Central memory CD8-positive, alpha-beta T cell (primary cell): Measurements from ENCODE around the gene BTBD6.
"Not testable (repeated sequence)": the region's sequence is repeated elsewhere in the genome, so short reads cannot be mapped to it uniquely, and the experiment has no call there.

ENCODE experiments used
- ATAC-seq: fragments of 150-1000 bp; cut with Tn5 transposase; replicated peaks from 2 replicates; pipeline ENCODE4 v1.10.0; 2022; ENCODE audit warnings: mild to moderate bottlenecking, moderate FRiP score, moderate number of reproducible peaks; ENCODE audit not compliant: poor library complexity, severe bottlenecking; ENCODE audit errors: extremely low read depth
- DNase-seq, 2 donors: peaks; one replicate each; pipeline ENCODE4 v3.0.0; 2021; ENCODE audit warnings: low spot score in 2 of 2
- H3K27ac Mint-ChIP-seq: one replicate; pipeline ENCODE4 v1.8.0; 2022; ENCODE audit warnings: low read depth, mild to moderate bottlenecking, moderate library complexity, mixed read lengths
- H3K27me3 Mint-ChIP-seq: one replicate; pipeline ENCODE4 v1.8.0; 2022; ENCODE audit warnings: mixed read lengths
- H3K36me3 Mint-ChIP-seq: one replicate; pipeline ENCODE4 v1.8.0; 2022; ENCODE audit warnings: mild to moderate bottlenecking, moderate library complexity, mixed read lengths; ENCODE audit not compliant: insufficient read depth
- H3K4me1 Mint-ChIP-seq: one replicate; pipeline ENCODE4 v1.8.0; 2022; ENCODE audit warnings: mixed read lengths
- H3K4me3 Mint-ChIP-seq: one replicate; pipeline ENCODE4 v1.8.0; 2022; ENCODE audit warnings: mild to moderate bottlenecking, moderate library complexity, mixed read lengths
- H3K9me3 Mint-ChIP-seq: one replicate; pipeline ENCODE4 v1.8.0; 2022; ENCODE audit warnings: mixed read lengths

Gene BTBD6

GRCh38 chr14:105283899-105284298 lies 35.6 kb downstream of the BTBD6 start:
- Mint-ChIP-seq H3K27ac (no peak overlapping the region), H3K27me3 (no peaks in the 10 kb centered on the region), H3K9me3 (no peaks in the 10 kb centered on the region), H3K4me3 (no peak overlapping the region), H3K36me3 (peaks cover 13% of the 10 kb centered on the region), H3K4me1 (peaks cover 43% of the 10 kb centered on the region)
- ATAC-seq, result peak; percentile 49
- no peak for DNase-seq

- no peaks in the 10 kb centered on the region for H3K9me3 Mint-ChIP-seq
- no peak for DNase-seq
- no peaks in the 10 kb centered on the region for H3K27me3 Mint-ChIP-seq
- H3K36me3 Mint-ChIP-seq, result peaks cover 13% of the 10 kb centered on the region
- peaks cover 48% of the 10 kb centered on the region for H3K4me1 Mint-ChIP-seq
- ATAC-seq, result no peak
- H3K4me3 Mint-ChIP-seq, result no peak overlapping the region
- no peak overlapping the region for H3K27ac Mint-ChIP-seq
Observed at GRCh38 chr14:105285174-105285573, 36.8 kb downstream of the BTBD6 start.

GRCh38 chr14:105286759-105287144 lies 38.4 kb downstream of the BTBD6 start:
- H3K4me3 Mint-ChIP-seq, result no peak overlapping the region
- H3K27ac Mint-ChIP-seq, result no peak overlapping the region
- H3K9me3 Mint-ChIP-seq, result no peaks in the 10 kb centered on the region
- DNase-seq (no peak), ATAC-seq (no peak)
- peaks cover 22% of the 10 kb centered on the region for H3K36me3 Mint-ChIP-seq
- peaks cover 55% of the 10 kb centered on the region for H3K4me1 Mint-ChIP-seq
- H3K27me3 Mint-ChIP-seq, result no peaks in the 10 kb centered on the region

- Mint-ChIP-seq H3K27me3 (no peaks in the 10 kb centered on the region), H3K27ac (no peak overlapping the region), H3K9me3 (no peaks in the 10 kb centered on the region), H3K4me3 (no peak overlapping the region), H3K36me3 (peaks cover 21% of the 10 kb centered on the region), H3K4me1 (peaks cover 51% of the 10 kb centered on the region)
- ATAC-seq (no peak), DNase-seq (no peak)
Observed at GRCh38 chr14:105287249-105288102, 39.1 kb downstream of the BTBD6 start.

- peaks cover 59% of the 10 kb centered on the region for H3K4me1 Mint-ChIP-seq
- H3K36me3 Mint-ChIP-seq, result peaks cover 19% of the 10 kb centered on the region
- H3K9me3 Mint-ChIP-seq, H3K4me3 Mint-ChIP-seq, ATAC-seq, H3K27me3 Mint-ChIP-seq, DNase-seq, H3K27ac Mint-ChIP-seq: not testable (repeated sequence)
Observed at GRCh38 chr14:105288936-105289335, 40.6 kb downstream of the BTBD6 start.

- Mint-ChIP-seq H3K36me3 (peaks cover 15% of the 10 kb centered on the region), H3K4me1 (peaks cover 55% of the 10 kb centered on the region), H3K9me3 (no peaks in the 10 kb centered on the region), H3K27me3 (no peaks in the 10 kb centered on the region), H3K4me3 (peak overlapping the region; percentile 8), H3K27ac (no peak overlapping the region)
- ATAC-seq, result peak; percentile 58
- DNase-seq, result peak in 1 of 2 donors; percentile 42
Observed at GRCh38 chr14:105290621-105291346, 42.5 kb downstream of the BTBD6 start.

GRCh38 chr14:105292826-105293711 lies 44.7 kb downstream of the BTBD6 start:
- peak overlapping the region; percentile 91 for H3K27ac Mint-ChIP-seq
- H3K9me3 Mint-ChIP-seq, result no peaks in the 10 kb centered on the region
- ATAC-seq (no peak), DNase-seq (no peak)
- peak overlapping the region; percentile 37 for H3K4me3 Mint-ChIP-seq
- peaks cover 43% of the 10 kb centered on the region for H3K4me1 Mint-ChIP-seq
- no peaks in the 10 kb centered on the region for H3K27me3 Mint-ChIP-seq
- H3K36me3 Mint-ChIP-seq, result peaks cover 13% of the 10 kb centered on the region

- Mint-ChIP-seq H3K27ac (peak overlapping the region; percentile 91), H3K4me3 (peak overlapping the region; percentile 55), H3K9me3 (no peaks in the 10 kb centered on the region), H3K36me3 (peaks cover 13% of the 10 kb centered on the region), H3K4me1 (peaks cover 41% of the 10 kb centered on the region), H3K27me3 (no peaks in the 10 kb centered on the region)
- peak; percentile 37 to 53 for DNase-seq
- ATAC-seq, result peak; percentile 82
Observed at GRCh38 chr14:105294142-105294597, 45.8 kb downstream of the BTBD6 start.

GRCh38 chr14:105297311-105297710 lies 49.0 kb downstream of the BTBD6 start:
- H3K9me3 Mint-ChIP-seq, H3K27me3 Mint-ChIP-seq, DNase-seq, H3K27ac Mint-ChIP-seq, H3K36me3 Mint-ChIP-seq, ATAC-seq, H3K4me3 Mint-ChIP-seq: not testable (repeated sequence)
- H3K4me1 Mint-ChIP-seq, result peaks cover 40% of the 10 kb centered on the region

GRCh38 chr14:105299654-105300541 lies 51.6 kb downstream of the BTBD6 start:
- Mint-ChIP-seq H3K4me1 (peaks cover 29% of the 10 kb centered on the region), H3K4me3 (peak overlapping the region; percentile 85), H3K27ac (peak overlapping the region; percentile 75), H3K9me3 (no peaks in the 10 kb centered on the region), H3K27me3 (no peaks in the 10 kb centered on the region), H3K36me3 (peaks cover 2% of the 10 kb centered on the region)
- ATAC-seq (no peak), DNase-seq (no peak)
